ENCODE results near the gene SASS6.

SASS6 gene

GRCh38 chr1:100142343-100142742 is 9.6 kb upstream of the SASS6 start:
- no peak overlapping the region for H3K9ac ChIP-seq (ENCODE audit: low read depth, low read length, poor library complexity, severe bottlenecking)
- H3K9me3 ChIP-seq (ENCODE audit: insufficient read depth, low read depth, low read length) = no peaks in the 10 kb centered on the region
- H3F3A ChIP-seq (ENCODE audit: low read depth) = no peaks in the 10 kb centered on the region
- H3K4me2 ChIP-seq (ENCODE audit: low read depth, low read length, poor library complexity, severe bottlenecking) = no peak overlapping the region
- no peaks in the 10 kb centered on the region for H3K9me2 ChIP-seq (replicated peaks; ENCODE audit: low read depth, low read length)
- no peak overlapping the region for H3K4me3 ChIP-seq (ENCODE audit: low read length, poor library complexity, severe bottlenecking)
- TF ChIP-seq CTCF (conservative IDR thresholded peaks at IDR 0.05; ENCODE audit: low read length) = no peak
- no peak for TF ChIP-seq EZH2phosphoT487 (IDR thresholded peaks at IDR 0.05; ENCODE audit: borderline replicate concordance)
- H3K4me1 ChIP-seq (ENCODE audit: insufficient read depth, low read length, poor library complexity, severe bottlenecking) = no peaks in the 10 kb centered on the region
- no peaks in the 10 kb centered on the region for H3K27me3 ChIP-seq (ENCODE audit: insufficient read depth, low read length, poor library complexity, severe bottlenecking)
- no peaks in the 10 kb centered on the region for H4K20me1 ChIP-seq (ENCODE audit: insufficient read depth, low read length, poor library complexity, severe bottlenecking)
- H3K36me3 ChIP-seq (ENCODE audit: insufficient read depth, low read length) = peaks cover 61% of the 10 kb centered on the region
- H2AFZ ChIP-seq (ENCODE audit: low read length) = no peak overlapping the region
- no peaks in the 10 kb centered on the region for H3K79me2 ChIP-seq (ENCODE audit: insufficient read depth, low read length)

- Histone ChIP-seq H3K9me2 (replicated peaks; ENCODE audit: low read depth, low read length) (no peaks in the 10 kb centered on the region), H3K79me2 (ENCODE audit: insufficient read depth, low read length) (no peaks in the 10 kb centered on the region), H2AFZ (ENCODE audit: low read length) (no peak overlapping the region), H3K4me2 (ENCODE audit: low read depth, low read length, poor library complexity, severe bottlenecking) (no peak overlapping the region), H4K20me1 (ENCODE audit: insufficient read depth, low read length, poor library complexity, severe bottlenecking) (no peaks in the 10 kb centered on the region), H3K4me1 (ENCODE audit: insufficient read depth, low read length, poor library complexity, severe bottlenecking) (no peaks in the 10 kb centered on the region), H3K9ac (ENCODE audit: low read depth, low read length, poor library complexity, severe bottlenecking) (no peak overlapping the region), H3K9me3 (ENCODE audit: insufficient read depth, low read depth, low read length) (no peaks in the 10 kb centered on the region), H3K4me3 (ENCODE audit: low read length, poor library complexity, severe bottlenecking) (no peak overlapping the region), H3F3A (ENCODE audit: low read depth) (no peaks in the 10 kb centered on the region), H3K36me3 (ENCODE audit: insufficient read depth, low read length) (peaks cover 63% of the 10 kb centered on the region), H3K27me3 (ENCODE audit: insufficient read depth, low read length, poor library complexity, severe bottlenecking) (no peaks in the 10 kb centered on the region)
- TF ChIP-seq EZH2phosphoT487 (IDR thresholded peaks at IDR 0.05; ENCODE audit: borderline replicate concordance) (no peak), CTCF (conservative IDR thresholded peaks at IDR 0.05; ENCODE audit: low read length) (no peak)
These were observed 8.5 kb upstream of the SASS6 start for GRCh38 chr1:100141192-100141591.

- H2AFZ ChIP-seq (ENCODE audit: low read length) = no peak overlapping the region
- no peaks in the 10 kb centered on the region for H3K9me2 ChIP-seq (replicated peaks; ENCODE audit: low read depth, low read length)
- H4K20me1 ChIP-seq (ENCODE audit: insufficient read depth, low read length, poor library complexity, severe bottlenecking) = peaks cover 5% of the 10 kb centered on the region
- H3K9ac ChIP-seq (ENCODE audit: low read depth, low read length, poor library complexity, severe bottlenecking) = no peak overlapping the region
- peaks cover 27% of the 10 kb centered on the region for H3K79me2 ChIP-seq (ENCODE audit: insufficient read depth, low read length)
- peaks cover 35% of the 10 kb centered on the region for H3K36me3 ChIP-seq (ENCODE audit: insufficient read depth, low read length)
- H3K4me1 ChIP-seq (ENCODE audit: insufficient read depth, low read length, poor library complexity, severe bottlenecking) = peaks cover 16% of the 10 kb centered on the region
- H3K27me3 ChIP-seq (ENCODE audit: insufficient read depth, low read length, poor library complexity, severe bottlenecking) = no peaks in the 10 kb centered on the region
- H3F3A ChIP-seq (ENCODE audit: low read depth) = no peaks in the 10 kb centered on the region
- no peaks in the 10 kb centered on the region for H3K9me3 ChIP-seq (ENCODE audit: insufficient read depth, low read depth, low read length)
- H3K4me3 ChIP-seq (ENCODE audit: low read length, poor library complexity, severe bottlenecking) = no peak overlapping the region
- TF ChIP-seq EZH2phosphoT487 (IDR thresholded peaks at IDR 0.05; ENCODE audit: borderline replicate concordance) (no peak), CTCF (conservative IDR thresholded peaks at IDR 0.05; ENCODE audit: low read length) (no peak)
- no peak overlapping the region for H3K4me2 ChIP-seq (ENCODE audit: low read depth, low read length, poor library complexity, severe bottlenecking)
These were observed 4.9 kb upstream of the SASS6 start for GRCh38 chr1:100137602-100138001.
